Measurements from ENCODE around the gene ZNRF4. TPM values are rescaled to one million over a fixed set of nuclear protein-coding genes. Genes with fewer than 3 reads are reported as not detected.

Gene ZNRF4
- total and polyA plus RNA-seq, 9 of the 15 experiments (the other 6 are each of a cell fraction or from before 2014, with no cell fraction given): not detected

- TF ChIP-seq SMARCC2 (IDR thresholded peaks at IDR 0.05; ENCODE audit: low read depth): no peak
- TF ChIP-seq TCF7L2 (IDR thresholded peaks at IDR 0.05; ENCODE audit: low read depth, low read length): no peak
- no peak for TF ChIP-seq RFX1 (IDR thresholded peaks at IDR 0.05)
- TF ChIP-seq EWSR1 (IDR thresholded peaks at IDR 0.05; ENCODE audit: borderline replicate concordance, low read depth, partially characterized antibody): no peak
- no peak for TF ChIP-seq NFIC (IDR thresholded peaks at IDR 0.05)
- TF ChIP-seq ZNF280B (CRISPR knock-in tag; IDR thresholded peaks at IDR 0.05): no peak
- TF ChIP-seq ELK3 (CRISPR knock-in tag; IDR thresholded peaks at IDR 0.05): no peak
These were observed 3.7 kb upstream of the ZNRF4 start (continued) for GRCh38 chr19:5451494-5451893.
